Dermis microvascular lymphatic vessel endothelial cell (primary cell): Measurements from ENCODE around the gene RNF167. TPM values are rescaled to one million over a fixed set of nuclear protein-coding genes. Genes with fewer than 3 reads are reported as not detected.

Source experiments
- DNase-seq, 2 donors: peaks; one replicate each; pipeline versions ENCODE4 v3.0.0 to v3.0.0-alpha.2; 2010; ENCODE audit warnings: low read depth in 2 of 2
- total RNA-seq: library from RNA; depleted of rRNA; stranded (reverse); fragments of >200 nt; gene quantifications from 2 replicates; pipeline ENCODE4 v1.2.1, GENCODE V29; 2014

The RNF167 gene
- total RNA-seq = 12.5 and 15.8 TPM in 2 replicates

DNA sequence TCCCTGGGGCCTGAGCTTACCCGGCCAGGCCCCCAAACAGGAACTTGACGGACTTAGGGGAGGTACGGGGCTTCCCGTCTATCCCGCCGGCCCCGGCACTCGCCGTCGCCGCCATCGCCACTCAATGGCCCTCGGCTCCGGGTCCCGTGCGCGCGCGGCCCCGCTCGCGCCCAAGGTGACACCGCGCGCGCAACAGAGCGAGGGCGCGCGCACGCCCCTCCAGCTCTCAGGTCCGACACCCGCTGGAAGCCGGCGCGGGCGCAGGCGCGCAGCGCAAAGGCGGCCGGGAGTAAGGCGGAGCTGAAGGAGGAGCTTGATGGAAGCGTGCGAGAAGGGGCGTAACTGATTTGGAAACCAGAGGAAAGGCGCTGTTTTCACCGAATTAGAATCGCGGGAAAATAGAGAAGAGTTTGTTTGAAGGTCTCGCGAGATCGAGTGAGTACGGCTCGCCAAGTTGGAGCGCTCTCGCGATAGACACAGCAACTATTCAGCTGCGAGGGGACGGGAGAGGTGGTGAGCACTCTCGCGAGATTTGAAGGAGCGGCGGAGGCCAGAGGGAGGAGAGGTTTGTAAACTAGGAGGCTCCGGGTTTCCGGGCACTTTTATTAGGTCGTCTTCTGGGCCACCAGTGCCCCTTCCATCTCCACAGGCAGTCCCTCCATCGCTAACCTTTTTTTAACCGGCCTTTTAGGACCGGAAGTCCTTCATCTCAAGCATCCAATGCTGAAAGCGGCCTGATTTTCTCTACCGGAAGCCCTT, at the start of gene RNF167, which contains the start of gene SLC25A11:
RNF167 (plus strand) TSS at position 473 of the 759 bp plus-strand sequence. CDS start 642 bp downstream, outside the sequence.
SLC25A11 (minus strand) TSS at position 251 of the 759 bp plus-strand sequence; CDS start at position 115, 136 bp downstream.
- DNase-seq = peak; percentile 100

DNA sequence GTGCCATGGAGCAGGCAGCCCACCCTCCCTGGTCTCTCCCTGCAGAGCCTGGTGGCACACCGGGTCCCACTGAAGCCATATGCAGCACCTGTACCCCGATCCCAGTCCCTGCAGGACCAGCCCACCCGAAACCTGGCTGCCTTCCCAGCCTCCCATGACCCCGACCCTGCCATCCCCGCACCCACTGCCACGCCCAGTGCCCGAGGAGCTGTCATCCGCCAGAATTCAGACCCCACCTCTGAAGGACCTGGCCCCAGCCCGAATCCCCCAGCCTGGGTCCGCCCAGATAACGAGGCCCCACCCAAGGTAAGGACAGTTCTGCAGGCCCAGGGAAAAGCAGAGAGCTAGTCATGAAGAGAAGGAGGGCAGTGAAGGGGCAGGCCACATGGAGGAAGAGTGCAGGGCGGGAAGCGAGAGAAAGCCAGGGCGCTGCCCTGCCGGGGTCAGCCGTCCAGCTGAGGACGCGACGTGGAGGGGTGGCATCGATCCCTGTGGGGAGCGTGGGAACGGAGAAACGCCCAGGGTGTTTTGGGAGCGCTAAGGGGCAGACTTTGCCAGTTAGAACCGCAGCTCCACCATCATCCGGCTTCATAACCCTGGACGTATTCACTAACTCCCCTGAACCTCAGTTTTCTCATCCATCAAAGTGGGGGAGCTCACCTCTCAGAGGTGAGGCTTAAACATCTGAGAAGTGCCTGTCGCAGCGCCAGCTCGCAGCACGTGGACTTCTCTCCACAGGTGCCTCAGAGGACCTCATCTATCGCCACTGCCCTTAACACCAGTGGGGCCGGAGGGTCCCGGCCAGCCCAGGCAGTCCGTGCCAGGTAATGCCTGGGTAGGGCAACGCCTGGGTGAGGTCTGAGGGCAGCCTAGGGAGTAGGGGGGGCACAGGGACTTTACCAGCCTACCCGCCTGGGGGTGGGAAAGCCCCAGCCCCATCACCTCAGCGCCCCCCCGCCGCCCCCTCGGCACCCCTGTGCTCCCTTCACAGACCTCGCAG, 48.4 kb upstream of the RNF167 start:
- DNase-seq = no peak

DNA sequence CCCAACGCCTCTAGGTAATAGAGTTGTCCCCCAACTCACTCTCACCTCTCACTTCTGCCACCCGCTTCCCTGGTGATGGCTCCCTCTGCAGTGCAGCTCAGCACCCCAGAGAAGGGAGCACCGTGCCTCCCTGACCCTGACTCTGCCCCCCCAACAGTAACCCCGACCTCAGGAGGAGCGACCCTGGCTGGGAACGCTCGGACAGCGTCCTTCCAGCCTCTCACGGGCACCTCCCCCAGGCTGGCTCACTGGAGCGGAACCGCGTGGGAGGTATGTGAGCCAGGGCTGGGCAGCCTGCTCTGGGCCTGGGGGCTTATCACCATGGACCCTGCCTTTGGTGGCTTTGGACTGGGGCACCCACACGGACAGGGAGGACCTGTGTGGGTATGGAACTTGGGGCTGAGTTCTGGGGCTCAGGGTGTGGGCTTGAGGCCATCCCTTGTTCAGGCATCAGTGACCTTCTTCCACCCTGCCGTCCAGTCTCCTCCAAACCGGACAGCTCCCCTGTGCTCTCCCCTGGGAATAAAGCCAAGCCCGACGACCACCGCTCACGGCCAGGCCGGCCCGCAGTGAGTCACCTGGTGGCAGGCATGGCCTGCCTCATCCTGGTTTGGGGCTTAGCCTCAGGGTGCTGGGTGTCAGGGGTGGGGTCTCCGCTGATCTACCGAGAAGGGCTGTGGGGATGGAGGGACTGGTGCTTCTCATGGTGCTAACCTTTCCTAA, 47.4 kb upstream of the RNF167 start:
- no peak for DNase-seq

DNA sequence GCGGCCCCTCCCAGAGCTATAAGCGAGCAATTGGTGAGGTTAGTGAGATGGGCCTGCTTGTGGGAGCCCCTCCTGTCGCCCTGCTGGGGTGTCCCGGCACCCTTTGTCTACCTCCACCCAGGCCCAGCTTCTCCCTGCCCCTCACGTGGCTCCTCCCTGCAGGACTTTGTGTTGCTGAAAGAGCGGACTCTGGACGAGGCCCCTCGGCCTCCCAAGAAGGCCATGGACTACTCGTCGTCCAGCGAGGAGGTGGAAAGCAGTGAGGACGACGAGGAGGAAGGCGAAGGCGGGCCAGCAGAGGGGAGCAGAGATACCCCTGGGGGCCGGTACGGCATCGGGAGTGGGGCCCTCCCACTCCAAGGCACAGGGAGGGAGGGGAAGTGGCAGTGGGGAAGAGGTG, 46.8 kb upstream of the RNF167 start:
- no peak for DNase-seq

DNA sequence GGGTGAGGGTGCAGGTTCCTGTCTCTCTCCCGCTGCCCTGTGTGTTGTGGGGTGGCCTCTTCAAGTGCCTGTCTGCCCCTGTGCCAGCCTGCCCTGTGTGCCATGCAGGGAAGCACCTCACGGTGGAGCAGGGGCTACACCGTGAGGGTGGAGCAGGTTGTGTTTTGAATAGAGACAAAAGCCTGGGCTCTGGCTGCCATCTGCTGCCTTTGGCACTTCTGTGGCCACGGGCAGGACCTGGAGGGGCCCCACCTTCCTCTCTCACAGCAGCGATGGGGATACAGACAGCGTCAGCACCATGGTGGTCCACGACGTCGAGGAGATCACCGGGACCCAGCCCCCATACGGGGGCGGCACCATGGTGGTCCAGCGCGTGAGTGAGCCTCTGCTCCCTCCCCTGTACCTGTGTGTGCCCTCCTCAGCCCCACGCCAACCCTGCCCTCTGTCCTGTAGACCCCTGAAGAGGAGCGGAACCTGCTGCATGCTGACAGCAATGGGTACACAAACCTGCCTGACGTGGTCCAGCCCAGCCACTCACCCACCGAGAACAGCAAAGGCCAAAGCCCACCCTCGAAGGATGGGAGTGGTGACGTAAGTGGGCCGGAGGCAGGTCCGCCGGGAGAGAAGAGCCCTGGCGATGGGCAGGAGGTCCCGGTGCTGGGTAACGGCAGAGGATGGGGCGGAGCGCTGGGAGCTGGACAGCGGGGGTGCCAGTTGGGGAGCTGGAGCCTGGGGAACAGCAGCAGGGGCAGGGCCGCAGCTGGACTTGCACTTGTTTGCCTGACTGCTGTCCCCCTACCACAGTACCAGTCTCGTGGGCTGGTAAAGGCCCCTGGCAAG, 46.1 kb upstream of the RNF167 start:
- no peak for DNase-seq

DNA sequence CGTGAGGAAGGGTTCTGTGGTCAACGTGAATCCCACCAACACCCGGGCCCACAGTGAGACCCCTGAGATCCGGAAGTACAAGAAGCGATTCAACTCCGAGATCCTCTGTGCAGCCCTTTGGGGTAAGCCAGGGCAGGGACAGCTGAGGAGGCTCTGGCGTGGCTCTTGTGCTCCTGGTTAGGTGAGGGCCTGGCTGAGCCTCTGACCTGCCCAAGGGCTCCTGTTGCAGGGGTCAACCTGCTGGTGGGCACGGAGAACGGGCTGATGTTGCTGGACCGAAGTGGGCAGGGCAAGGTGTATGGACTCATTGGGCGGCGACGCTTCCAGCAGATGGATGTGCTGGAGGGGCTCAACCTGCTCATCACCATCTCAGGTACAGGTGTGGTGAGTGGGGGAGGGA, 44.9 kb upstream of the RNF167 start:
- DNase-seq = no peak

DNA sequence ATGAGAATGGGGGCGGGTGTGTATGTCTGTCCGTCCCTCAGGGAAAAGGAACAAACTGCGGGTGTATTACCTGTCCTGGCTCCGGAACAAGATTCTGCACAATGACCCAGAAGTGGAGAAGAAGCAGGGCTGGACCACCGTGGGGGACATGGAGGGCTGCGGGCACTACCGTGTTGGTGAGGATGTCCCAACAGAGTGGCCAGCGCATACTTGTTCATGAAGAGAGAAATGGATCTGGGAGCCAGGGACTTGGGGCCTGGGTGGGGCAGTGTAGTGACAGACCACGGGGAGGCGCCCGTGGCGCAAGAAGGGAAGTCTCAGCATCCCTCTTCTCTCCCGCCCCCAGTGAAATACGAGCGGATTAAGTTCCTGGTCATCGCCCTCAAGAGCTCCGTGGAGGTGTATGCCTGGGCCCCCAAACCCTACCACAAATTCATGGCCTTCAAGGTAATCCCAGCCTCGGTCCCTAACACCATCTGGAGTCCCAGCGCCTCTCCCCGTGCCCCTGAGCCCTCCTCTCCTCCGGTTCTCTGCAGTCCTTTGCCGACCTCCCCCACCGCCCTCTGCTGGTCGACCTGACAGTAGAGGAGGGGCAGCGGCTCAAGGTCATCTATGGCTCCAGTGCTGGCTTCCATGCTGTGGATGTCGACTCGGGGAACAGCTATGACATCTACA, 44.3 kb upstream of the RNF167 start:
- DNase-seq = no peak

DNA sequence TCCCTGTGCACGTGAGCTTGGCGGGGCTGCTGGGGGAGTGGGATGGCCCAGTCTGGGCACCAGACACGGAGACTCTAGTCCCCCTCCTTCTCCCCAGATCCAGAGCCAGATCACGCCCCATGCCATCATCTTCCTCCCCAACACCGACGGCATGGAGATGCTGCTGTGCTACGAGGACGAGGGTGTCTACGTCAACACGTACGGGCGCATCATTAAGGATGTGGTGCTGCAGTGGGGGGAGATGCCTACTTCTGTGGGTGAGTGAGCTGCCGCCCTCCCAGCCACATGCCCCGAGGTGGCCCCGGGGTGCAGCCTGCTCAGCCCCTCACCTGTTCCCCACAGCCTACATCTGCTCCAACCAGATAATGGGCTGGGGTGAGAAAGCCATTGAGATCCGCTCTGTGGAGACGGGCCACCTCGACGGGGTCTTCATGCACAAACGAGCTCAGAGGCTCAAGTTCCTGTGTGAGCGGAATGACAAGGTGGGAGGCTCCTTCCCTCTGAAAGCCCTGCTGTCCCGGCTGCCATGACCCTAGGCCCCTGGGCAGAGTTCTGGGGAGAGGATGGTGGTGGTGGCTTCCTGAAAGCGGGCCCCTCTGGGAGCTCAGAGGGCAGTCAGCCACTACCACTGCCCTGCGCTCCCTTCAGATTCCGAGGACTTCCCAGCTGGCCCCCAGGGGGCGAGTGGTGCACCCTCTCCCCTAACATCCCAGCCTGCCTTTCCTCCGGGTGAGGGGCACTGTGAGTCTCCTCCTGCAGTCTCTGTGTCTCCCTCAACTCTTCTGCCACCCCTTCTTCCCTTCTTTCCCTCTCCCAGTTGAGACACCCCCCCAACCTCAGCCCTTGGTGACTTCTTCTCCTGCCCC, 43.5 kb upstream of the RNF167 start:
- no peak for DNase-seq

DNA sequence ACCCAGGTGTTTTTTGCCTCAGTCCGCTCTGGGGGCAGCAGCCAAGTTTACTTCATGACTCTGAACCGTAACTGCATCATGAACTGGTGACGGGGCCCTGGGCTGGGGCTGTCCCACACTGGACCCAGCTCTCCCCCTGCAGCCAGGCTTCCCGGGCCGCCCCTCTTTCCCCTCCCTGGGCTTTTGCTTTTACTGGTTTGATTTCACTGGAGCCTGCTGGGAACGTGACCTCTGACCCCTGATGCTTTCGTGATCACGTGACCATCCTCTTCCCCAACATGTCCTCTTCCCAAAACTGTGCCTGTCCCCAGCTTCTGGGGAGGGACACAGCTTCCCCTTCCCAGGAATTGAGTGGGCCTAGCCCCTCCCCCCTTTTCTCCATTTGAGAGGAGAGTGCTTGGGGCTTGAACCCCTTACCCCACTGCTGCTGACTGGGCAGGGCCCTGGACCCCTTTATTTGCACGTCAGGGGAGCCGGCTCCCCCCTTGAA, 42.8 kb upstream of the RNF167 start:
- DNase-seq = no peak

DNA sequence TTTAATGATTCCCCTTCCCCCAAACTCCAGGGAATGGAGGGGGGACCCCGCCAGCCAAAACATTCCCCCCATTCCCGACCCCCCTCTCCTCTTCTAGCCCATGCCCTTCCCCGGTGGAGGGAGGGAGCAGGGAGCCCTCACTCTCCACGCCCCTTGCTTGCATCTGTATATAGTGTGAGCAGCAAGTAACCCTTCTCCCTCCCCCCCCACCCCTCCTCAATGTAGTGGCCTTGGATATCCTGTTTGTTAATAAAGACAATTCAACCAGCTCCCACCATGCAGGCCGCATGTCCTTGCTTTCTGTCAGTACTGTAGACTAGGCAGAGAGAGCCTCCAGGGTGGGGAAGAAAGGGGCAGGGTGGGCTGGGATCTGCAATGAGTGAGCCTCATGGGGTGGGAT, 42.3 kb upstream of the RNF167 start:
- no peak for DNase-seq

DNA sequence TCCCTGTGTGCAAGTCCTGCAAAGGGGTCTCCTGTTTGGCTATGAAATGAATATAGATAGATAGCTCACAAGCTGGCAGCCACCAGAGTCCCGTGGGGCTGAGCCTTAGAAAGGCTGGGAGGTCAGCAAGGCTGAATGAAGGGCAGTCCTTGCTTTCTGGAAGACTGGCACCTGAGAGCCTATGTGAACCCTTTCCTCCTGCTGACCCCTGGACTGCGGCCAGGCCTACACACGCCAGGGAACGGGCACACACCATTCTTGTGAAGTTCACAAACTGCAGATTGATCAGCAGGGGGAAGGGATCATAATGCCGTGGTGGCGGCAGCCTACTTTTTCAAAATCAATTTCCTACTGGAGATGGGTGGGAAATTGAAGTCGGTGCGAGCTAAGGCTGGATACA, 41.7 kb upstream of the RNF167 start:
- DNase-seq = no peak

DNA sequence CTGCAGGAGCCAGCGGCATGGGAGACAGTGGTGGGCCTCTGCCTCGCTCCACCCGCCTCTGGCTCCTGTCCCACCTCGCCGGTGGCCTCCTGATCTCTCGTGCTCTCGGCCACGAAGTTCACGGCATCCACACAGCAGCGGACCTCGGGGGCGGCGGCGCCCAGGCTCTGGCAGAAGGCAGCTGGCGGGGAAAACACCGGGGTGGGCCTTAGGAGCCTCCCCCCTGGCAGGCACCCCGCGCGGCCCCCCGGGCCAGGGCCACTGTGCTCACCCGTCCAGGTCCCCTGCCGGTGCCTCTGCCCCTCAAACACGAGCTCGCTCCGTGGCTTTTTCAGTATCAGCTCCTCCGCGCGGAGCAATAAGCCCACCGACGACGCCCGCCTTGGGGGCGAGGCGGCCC, 41.1 kb upstream of the RNF167 start:
- DNase-seq = no peak

DNA sequence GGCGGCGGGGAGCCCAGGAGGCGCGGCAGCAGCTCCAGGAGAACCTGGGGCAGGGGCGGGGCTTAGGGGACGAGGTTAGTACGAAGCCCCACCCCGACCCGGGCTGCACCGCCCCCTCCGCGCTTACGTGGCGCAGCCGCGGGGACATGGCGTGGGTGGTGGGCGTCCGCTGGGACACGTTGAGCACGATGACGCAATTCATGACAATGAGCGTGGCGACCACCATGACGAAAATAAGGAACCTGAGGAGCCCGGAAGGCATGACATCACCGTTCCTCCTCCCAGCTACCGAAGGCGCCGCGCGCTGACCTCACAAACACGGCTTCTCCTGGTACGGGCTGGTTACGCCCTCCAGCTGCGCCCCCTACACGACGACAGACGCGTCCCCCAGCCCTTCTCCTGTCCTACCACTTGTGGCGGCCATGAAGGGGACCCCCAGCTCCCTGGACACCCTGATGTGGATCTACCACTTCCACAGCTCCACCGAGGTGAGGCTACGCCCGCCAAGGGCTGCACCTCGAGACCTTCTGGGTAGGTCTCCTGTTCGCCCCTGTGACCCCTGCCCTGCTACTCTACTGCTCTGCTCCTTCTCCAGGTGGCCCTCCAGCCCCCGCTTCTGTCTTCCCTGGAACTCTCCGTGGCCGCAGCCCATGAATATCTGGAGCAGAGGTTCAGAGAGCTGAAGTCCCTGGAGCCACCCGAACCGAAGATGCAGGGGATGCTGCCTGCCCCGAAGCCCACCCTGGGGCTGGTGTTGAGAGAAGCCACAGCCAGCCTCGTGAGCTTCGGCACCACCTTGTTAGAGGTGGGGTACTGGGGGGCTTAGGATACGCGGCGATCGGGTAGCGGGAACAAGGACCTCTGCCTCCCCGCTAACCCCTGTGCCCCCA, 40.5 kb upstream of the RNF167 start, which contains the start of gene C17orf107:
C17orf107 (plus strand) TSS at position 196 of the 890 bp plus-strand sequence; CDS start at position 423, 227 bp downstream.
- peak; percentile 27 to 88 for DNase-seq

DNA sequence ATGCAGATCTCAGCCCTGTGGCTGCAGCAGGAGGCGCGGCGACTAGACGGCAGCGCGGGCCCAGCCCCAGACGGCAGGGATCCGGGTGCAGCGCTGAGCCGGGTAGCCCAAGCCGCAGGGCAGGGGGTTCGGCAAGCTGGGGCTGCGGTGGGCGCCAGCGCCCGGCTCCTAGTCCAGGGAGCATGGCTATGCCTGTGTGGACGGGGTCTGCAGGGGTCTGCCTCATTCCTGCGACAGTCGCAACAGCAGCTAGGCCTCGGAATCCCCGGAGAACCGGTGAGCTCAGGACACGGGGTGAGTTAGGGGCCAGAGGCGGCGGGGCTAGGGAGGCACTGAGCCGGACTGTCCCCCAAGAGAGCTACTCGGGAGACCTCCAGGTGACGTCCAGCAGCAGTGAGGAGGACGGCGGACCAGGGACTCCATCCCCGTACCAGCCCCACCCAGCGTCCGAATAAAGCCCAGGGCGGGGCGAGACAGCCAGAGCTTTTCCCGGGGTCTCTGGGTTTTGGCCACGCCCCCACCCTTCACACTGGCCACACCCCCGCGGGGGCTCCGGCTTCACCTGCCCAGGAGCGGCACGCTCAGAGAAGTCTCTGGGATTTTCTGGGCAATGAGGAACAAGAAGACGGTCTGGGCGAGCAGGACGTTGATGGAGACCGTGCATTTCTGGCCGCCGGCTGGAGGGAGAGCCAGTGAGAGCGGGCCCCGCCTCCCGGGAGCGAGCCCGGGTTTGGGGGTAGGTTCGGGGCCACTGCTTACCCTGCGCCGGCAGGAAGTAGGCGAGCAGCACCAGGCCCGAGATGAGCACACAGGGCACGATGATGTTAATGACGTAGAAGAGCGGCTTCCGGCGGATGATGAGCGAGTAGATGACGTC, 39.6 kb upstream of the RNF167 start:
- peak; percentile 15 to 52 for DNase-seq

DNA sequence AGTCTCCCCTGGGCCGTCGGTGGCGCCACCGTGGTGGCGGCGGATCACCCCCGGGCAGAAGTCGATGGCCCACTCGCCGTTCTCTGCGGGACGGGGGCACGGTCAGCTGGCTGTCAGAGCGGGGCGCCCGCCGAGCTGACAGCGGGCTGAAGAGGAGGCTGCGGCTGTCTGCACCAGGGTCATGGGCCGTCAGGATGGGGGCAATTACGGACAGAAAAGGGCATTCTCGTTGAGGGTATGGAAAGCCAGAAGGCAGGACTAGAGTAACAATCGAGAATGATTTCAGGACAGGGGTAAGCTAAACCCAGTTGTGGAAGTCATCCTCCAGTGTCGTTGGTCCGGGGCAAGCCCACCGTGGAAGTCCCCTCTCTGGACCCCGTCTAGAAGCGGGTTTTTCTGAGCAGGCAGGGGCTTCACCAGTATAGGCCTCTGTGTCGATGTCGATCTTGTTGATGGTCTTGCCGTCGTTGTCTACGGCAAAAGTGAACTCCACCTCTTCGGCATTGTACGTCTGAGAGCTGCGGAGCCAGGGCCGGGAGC, 38.9 kb upstream of the RNF167 start:
- no peak for DNase-seq

DNA sequence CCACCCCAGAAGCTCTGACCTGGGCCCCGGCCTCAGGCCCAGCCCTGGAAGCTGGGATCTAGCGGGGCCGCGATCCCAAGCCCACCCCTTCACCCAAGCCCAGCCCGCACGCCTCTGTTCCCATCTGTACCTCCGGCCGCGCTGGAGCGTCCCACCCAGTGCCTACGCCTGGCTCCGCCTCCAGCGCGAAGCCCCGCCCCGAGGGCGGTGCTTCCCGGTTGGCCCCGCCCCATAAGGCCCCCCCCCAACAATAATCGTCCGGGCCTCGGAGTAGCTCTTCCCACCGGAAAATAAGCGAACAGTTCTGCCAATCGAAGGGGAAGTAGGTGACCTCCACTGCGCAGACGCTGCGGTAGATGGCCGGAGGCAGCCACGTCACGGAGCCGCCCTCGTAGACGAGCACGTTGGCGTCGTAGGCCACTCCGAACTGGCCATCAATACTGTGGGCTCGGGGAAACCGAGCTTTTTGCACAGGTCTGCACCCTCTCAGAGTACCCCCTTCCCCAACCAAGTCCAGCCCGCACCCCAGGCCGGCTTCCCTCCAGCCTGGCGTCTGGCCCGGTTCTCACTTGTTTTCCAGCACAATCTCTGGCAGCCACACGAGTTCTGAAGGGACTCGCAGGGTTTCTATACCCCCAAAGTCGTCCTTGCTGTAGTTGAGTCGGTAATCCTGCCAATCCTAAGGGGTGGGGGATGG, 38.3 kb upstream of the RNF167 start:
- peak; percentile 65 to 85 for DNase-seq
